ENCODE measurements around the gene ZNF23.

DNA sequence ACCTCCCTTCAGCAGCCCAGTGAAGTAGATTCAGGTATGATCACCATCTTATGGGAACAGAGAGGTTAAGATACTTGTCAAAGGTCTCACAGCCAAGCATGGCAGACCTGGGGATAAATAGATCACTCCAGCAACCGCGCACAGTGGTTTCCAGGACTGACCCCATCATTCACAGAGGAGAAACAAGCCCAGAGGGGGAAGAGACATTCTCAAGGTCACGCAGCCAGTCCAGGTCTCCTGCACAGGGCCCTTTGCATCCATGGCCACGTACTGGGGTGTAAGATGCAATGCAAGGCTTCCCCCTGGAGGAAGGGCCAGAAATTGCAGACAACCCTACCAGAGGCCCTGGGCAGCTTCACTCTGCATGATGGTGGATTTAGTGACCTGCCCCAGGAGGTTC is 40.1 kb downstream of the ZNF23 start:
- TF ChIP-seq CTCF (IDR thresholded peaks at IDR 0.05): peak in 4 of 6 experiments; percentile 16 to 35 (median 30)
- no peak for TF ChIP-seq POLR2A (IDR thresholded peaks at IDR 0.05)

Measured in adrenal gland (tissue), 5 donors.